ENCODE data around the gene CADM2. TPM values are rescaled to one million over a fixed set of nuclear protein-coding genes. Genes with fewer than 3 reads are reported as not detected.
A peak's percentile ranks its signal among the peaks of the same experiment; 100 is the strongest.

CADM2 gene
- total RNA-seq, 1 experiment from 2014 or later, result not detected

DNA sequence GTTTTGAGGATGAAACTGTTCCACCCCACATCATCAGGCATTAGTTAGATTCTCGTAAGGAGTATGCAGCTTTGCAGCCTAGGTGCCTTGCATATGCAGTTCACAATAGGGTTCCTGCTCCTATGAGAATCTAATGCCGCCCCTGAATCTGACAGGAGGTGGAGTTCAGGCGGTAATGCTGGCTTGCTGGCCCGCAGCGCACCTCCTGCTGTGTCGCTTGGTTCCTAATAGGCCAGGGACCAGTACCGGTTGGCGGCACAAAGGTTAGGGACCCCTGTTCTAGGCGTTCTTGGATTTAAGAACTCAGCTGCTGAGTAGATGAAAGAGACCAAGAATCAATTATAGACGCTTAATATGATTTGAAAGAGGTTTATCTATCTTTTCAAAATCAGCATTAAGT lies 595.4 kb downstream of the CADM2 start (continued):
- TF ChIP-seq, protein P1, sequence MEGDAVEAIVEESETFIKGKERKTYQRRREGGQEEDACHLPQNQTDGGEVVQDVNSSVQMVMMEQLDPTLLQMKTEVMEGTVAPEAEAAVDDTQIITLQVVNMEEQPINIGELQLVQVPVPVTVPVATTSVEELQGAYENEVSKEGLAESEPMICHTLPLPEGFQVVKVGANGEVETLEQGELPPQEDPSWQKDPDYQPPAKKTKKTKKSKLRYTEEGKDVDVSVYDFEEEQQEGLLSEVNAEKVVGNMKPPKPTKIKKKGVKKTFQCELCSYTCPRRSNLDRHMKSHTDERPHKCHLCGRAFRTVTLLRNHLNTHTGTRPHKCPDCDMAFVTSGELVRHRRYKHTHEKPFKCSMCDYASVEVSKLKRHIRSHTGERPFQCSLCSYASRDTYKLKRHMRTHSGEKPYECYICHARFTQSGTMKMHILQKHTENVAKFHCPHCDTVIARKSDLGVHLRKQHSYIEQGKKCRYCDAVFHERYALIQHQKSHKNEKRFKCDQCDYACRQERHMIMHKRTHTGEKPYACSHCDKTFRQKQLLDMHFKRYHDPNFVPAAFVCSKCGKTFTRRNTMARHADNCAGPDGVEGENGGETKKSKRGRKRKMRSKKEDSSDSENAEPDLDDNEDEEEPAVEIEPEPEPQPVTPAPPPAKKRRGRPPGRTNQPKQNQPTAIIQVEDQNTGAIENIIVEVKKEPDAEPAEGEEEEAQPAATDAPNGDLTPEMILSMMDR (IDR thresholded peaks at IDR 0.05 in 2 of 3, conservative IDR thresholded peaks at IDR 0.05 in 1 of 3; ENCODE audit: borderline replicate concordance in 1 of 3, insufficient read depth in 1 of 3, low read depth in 2 of 3, low read length in 2 of 3), result no peak

DNA sequence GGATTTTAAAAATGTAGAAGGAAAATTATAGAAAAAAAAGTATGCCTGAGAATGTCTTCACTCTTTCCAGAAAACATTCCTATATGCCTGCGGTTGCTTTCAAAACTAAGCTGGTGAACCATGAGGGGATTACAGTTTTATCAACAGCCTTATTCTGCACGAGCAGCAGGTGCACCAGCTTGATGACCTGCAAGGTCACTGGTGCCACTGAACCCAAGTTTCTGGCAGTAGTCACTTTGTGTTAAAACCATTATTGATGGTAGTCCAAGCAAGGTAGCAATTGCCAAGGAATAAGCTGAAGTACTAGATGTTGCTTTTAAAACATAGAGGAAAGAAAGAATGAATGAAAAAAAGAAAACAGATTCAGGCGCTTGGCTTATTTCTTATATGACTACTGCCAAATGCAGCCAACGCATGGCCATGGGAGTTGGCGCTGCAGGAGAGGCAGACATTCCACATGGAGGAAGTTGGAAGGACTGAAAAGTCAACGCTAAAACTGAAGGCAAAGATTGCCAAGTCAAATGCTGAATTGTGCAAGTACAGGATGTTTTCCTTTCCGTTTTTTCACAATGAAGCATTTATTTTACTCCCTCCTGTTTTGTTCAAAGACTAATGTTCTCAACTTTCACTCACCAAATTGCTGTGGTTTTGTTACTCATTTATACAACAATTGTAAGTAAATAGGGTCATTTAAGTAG lies 601.4 kb downstream of the CADM2 start:
- Histone ChIP-seq H3K4me1 (ENCODE audit: control insufficient read depth in 1 of 2, insufficient read depth in 2 of 2, low read length in 2 of 2) (no peaks in the 10 kb centered on the region), H3K79me2 (ENCODE audit: insufficient read depth, low read length) (no peaks in the 10 kb centered on the region), H4K20me1 (ENCODE audit: insufficient read depth) (no peaks in the 10 kb centered on the region), H3K9me2 (ENCODE audit: insufficient read depth) (no peaks in the 10 kb centered on the region), H3K4me2 (ENCODE audit: low read length) (no peak overlapping the region), H3K4me3 (replicated peaks in 1 of 2; ENCODE audit: low read depth in 1 of 2, low read length in 2 of 2) (no peak overlapping the region), H3K27me3 (ENCODE audit: insufficient read depth, low read length) (no peaks in the 10 kb centered on the region), H3K9ac (ENCODE audit: low read length) (no peak overlapping the region), H2AFZ (ENCODE audit: low read depth, low read length, poor library complexity, severe bottlenecking) (no peak overlapping the region), H3K27ac (ENCODE audit: low read depth, low read length) (no peak overlapping the region), H3K9me3 (ENCODE audit: control insufficient read depth in 1 of 2, insufficient read depth in 1 of 2, low read depth in 1 of 2, low read length in 2 of 2) (peaks cover 0 to 5% of the 10 kb centered on the region in 2 experiments; a peak in 2 of 4 replicates), H3K36me3 (ENCODE audit: control insufficient read depth in 1 of 2, insufficient read depth in 2 of 2, low read length in 2 of 2) (no peaks in the 10 kb centered on the region)
- RAD21 ChIA-PET (ENCODE audit: low non-redundant PET in 1 of 2, low total read pairs in 2 of 2, uncharacterized antibody in 2 of 2, unreplicated experiment in 2 of 2), result no interaction called here
- POLR2A ChIA-PET, result no interaction called here
- ATAC-seq (no peak), DNase-seq (ENCODE audit: low read depth, low spot score) (no peak)
- CTCF ChIA-PET, result no interaction called here
- BruUV-seq (replicated peaks), result no TSS peak
- no peak for TF ChIP-seq CBX3 (IDR thresholded peaks at IDR 0.05; ENCODE audit: low read depth)
- intact Hi-C loops (cut with micrococcal nuclease), result no loop called here

DNA sequence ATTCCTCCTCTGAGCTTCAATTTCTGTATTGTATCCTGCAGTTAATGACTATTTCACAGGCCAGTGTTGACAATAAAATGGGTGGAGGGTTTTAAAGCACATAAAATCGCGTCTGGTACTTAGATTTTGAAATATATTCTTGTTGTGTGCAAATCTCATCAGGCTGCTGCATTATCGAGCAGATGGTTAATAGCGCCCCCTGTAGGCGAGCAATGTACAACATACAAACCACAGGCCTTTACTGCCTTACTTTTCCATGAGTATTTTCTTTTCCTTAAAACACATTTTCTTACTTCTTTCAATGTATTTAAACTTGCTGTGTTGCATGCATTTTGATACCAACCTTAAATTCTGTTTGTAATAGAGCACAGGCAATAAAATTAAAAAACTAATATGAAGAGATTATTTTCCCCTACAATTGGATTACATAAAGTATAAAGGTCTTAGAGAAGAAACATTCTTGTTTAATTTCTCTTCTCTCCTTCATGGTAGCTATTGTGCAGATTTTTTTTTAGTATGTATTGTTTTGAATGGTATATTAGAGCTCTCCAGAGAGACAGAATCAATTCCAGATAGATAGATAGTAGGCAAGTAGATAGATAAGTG lies 608.4 kb downstream of the CADM2 start:
- intact Hi-C loops (cut with micrococcal nuclease), result no loop called here
- Histone ChIP-seq H3K4me1 (ENCODE audit: control insufficient read depth in 1 of 2, insufficient read depth in 2 of 2, low read length in 2 of 2) (no peaks in the 10 kb centered on the region), H3K27ac (ENCODE audit: low read depth, low read length) (no peak overlapping the region), H3K79me2 (ENCODE audit: insufficient read depth, low read length) (no peaks in the 10 kb centered on the region), H3K9me2 (ENCODE audit: insufficient read depth) (no peaks in the 10 kb centered on the region), H2AFZ (ENCODE audit: low read depth, low read length, poor library complexity, severe bottlenecking) (no peak overlapping the region), H3K36me3 (ENCODE audit: control insufficient read depth in 1 of 2, insufficient read depth in 2 of 2, low read length in 2 of 2) (no peaks in the 10 kb centered on the region), H3K4me2 (ENCODE audit: low read length) (no peak overlapping the region), H3K9me3 (ENCODE audit: control insufficient read depth in 1 of 2, insufficient read depth in 1 of 2, low read depth in 1 of 2, low read length in 2 of 2) (no peaks in the 10 kb centered on the region; a peak in 2 of 4 replicates), H3K9ac (ENCODE audit: low read length) (no peak overlapping the region), H3K27me3 (ENCODE audit: insufficient read depth, low read length) (no peaks in the 10 kb centered on the region), H3K4me3 (replicated peaks in 1 of 2; ENCODE audit: low read depth in 1 of 2, low read length in 2 of 2) (no peak overlapping the region), H4K20me1 (ENCODE audit: insufficient read depth) (no peaks in the 10 kb centered on the region)
- TF ChIP-seq CBX3 (IDR thresholded peaks at IDR 0.05; ENCODE audit: low read depth), result no peak
- TF ChIP-seq CEBPB (IDR thresholded peaks at IDR 0.05; ENCODE audit: low read depth), result no peak
- TF ChIP-seq ELF1 (IDR thresholded peaks at IDR 0.05; ENCODE audit: borderline replicate concordance, low read depth), result no peak
- TF ChIP-seq, protein P1 (IDR thresholded peaks at IDR 0.05 in 2 of 3, conservative IDR thresholded peaks at IDR 0.05 in 1 of 3; ENCODE audit: borderline replicate concordance in 1 of 3, insufficient read depth in 1 of 3, low read depth in 2 of 3, low read length in 2 of 3), result peak in 2 of 3 experiments; percentile 29 to 48; a peak in 4 of 6 replicates
- DNase-seq (ENCODE audit: low read depth, low spot score) (no peak), ATAC-seq (no peak)
- CTCF ChIA-PET, result no interaction called here
- RAD21 ChIA-PET (ENCODE audit: low non-redundant PET in 1 of 2, low total read pairs in 2 of 2, uncharacterized antibody in 2 of 2, unreplicated experiment in 2 of 2), result no interaction called here
- POLR2A ChIA-PET, result no interaction called here
- no TSS peak for BruUV-seq (replicated peaks)
